HG03571 (cell line): ENCODE measurements around the gene SEL1L3.
"Not testable (repeated sequence)": the region's sequence is repeated elsewhere in the genome, so short reads cannot be mapped to it uniquely, and the experiment has no call there.

Experiments used
- ATAC-seq: cut with Tn5 transposase; IDR thresholded peaks from one replicate; pipeline ENCODE4 v1.9.1; 2021; ENCODE audit not compliant: unreplicated experiment

Gene SEL1L3

DNA sequence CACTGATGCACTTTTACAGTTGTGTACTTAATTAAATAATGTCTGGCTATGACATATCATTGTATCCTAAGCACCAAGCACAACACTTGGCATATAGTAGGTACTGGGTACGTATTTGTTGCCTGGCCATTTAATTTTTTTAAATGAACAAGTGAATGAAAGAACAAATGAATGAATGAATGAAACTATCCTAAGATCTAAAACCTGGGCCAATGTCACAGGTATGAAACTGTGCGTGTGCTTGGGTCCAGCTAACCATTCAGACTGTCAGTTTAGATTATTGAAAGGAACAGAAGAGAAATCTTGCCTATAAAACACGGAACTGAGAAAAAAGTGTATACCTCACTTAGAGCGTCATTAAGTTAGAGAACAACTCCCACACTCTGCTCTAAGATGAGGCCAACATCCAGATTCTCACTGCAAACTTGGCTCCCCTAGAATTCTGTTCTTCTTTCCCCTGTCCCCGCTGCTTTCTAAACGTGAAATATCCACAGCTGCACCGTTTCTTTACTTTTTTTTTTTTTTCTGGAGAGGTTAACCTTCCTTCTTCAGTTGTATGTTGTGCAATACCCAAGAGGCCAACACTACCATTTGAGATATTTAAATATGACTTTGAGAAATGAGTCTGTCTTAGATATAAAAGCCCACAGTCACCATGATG lies 17.3 kb upstream of the SEL1L3 start:
- no peak for ATAC-seq

- no peak for ATAC-seq
These were observed 16.8 kb upstream of the SEL1L3 start for GRCh38 chr4:25879587-25879986.

- no peak for ATAC-seq
These were observed 16.4 kb upstream of the SEL1L3 start for GRCh38 chr4:25879091-25879584.

- no peak for ATAC-seq
These were observed 15.9 kb upstream of the SEL1L3 start for GRCh38 chr4:25878676-25879075.

GRCh38 chr4:25875281-25875745 lies 12.5 kb upstream of the SEL1L3 start:
- ATAC-seq: peak; percentile 40

GRCh38 chr4:25874655-25875054 lies 11.9 kb upstream of the SEL1L3 start:
- ATAC-seq: peak; percentile 40

DNA sequence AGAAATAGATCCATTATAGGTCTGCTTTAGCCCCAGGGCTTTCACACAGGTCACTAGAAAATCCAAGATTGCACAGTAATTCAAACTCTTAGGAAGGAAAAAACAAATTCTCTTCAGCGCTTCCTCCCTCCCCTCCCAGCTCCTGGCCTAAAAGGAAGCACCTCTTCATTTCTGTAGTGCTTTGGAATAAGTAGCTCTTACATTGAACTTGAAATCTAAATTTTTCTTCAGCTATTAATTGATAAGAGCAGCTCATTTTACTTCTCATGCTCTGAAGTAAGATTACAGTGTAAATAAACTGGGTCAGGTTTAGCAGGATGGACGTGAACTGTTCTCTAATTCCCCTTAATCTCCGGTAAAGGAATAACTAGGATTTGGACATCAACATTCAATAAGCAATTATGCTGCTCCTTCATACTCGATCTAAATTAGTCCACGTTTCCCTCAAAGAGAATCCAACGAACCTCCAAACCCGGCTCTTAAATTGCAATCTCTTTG lies 10.9 kb upstream of the SEL1L3 start:
- ATAC-seq: no peak

DNA sequence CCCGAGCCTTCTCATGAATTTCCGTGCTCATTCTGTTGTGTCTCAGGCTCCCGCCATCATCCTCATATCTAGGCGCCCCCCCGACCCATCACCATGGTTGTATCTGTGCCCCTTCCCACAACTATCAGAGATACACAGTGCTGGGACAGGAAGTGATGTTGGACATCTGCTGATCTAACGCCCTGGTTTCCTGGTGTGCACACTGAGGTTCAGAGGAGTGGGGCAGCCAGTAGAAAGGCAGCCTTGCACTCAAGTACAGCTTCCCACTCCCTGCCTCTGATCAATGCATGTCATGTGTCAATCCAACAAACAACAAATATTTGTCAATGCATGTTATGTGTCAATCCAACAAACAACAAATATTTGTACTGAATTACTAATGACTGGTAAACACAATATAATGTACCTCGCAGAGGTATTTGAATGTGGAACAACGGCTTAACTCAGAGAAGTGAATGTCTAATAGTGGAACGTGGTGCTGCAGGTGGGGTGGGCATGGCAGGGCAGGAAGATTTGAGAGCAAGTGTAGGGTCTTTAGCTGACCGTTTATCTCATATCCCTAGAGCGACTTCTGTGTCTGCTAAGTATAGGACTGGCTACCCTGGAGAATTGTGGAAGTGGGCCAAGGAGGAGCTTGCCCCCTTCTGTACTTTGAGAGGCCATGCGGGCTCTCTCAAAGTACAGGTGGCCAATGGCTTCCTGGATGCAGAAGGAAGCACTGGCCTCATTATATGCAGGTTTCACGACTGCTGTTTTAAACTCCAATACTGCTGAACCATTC lies 10.3 kb upstream of the SEL1L3 start:
- ATAC-seq: no peak

- no peak for ATAC-seq
These were observed 7.3 kb upstream of the SEL1L3 start for GRCh38 chr4:25870081-25870480.

- no peak for ATAC-seq
These were observed 5.0 kb upstream of the SEL1L3 start for GRCh38 chr4:25867781-25868294.

DNA sequence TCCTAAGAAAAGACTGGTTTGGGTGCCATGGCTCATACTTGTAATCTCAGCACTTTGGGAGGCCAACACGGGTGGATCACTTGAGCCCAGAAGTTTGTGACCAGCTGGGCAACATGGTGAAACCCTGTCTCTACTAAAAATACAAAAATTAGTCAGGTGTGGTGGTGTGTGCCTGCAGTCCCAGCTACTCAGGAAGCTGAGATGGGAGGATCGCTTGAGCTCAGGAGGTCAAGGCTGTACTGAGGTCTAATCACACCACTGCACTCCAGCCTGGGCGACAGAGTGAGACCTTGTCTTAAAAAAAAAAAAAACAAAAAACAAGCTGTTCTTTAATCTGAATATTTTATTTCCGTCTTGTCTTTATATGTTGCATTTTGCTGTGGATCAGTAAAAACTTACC lies 3.6 kb upstream of the SEL1L3 start:
- ATAC-seq: not testable (repeated sequence)

GRCh38 chr4:25865586-25865985 lies 2.8 kb upstream of the SEL1L3 start:
- no peak for ATAC-seq

- ATAC-seq: no peak
These were observed 1.1 kb upstream of the SEL1L3 start for GRCh38 chr4:25863831-25864418.

- ATAC-seq: no peak
These were observed 578 bp upstream of the SEL1L3 start for GRCh38 chr4:25863347-25863784.

- no peak for ATAC-seq
These were observed 807 bp downstream of the SEL1L3 start for GRCh38 chr4:25861951-25862410.

DNA sequence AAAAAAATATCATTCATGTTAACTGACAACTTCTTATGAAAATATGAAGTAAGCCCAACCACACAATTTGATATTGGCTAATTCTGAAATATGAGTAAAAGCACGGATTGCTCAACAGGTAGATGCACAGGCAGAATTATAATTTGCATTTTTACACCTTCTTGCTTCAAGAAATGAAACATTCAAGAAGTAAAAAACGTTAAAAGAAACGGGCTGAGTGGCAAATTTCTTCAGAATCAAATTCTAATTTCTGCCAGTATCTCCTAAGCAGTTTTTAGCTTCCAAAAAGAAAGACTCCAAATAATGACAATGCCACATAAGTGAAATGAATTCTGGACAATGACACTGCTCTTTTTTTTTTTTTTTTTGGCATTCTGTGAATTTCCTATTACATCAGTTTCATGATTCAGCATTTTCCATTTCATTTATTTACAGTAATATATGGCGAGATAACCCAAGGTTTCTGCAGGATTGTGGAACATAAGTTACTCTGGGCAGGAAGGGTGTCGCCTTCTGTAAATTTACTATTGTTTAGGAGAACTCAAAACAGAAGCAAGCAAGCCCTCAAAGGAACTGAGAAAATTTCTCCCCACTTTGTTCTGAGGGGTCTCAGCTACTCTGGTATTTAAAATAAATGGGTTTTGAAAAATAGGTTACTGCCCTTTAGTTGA lies 1.4 kb downstream of the SEL1L3 start:
- ATAC-seq: no peak

- no peak for ATAC-seq
These were observed 2.1 kb downstream of the SEL1L3 start for GRCh38 chr4:25860586-25861279.

GRCh38 chr4:25859429-25860148 lies 3.2 kb downstream of the SEL1L3 start:
- peak; percentile 51 for ATAC-seq

GRCh38 chr4:25857851-25858400 lies 4.9 kb downstream of the SEL1L3 start:
- no peak for ATAC-seq
